ENCODE data around the gene FAM114A1. TPM values are rescaled to one million over a fixed set of nuclear protein-coding genes. Genes with fewer than 3 reads are reported as not detected.

The FAM114A1 gene
- total RNA-seq, 6 experiments from 2014 or later = 55.3 to 88.9 (median 69.4) TPM

GRCh38 chr4:38856524-38857337 is 10.9 kb upstream of the FAM114A1 start, which contains the start of gene TLR6:
Gene TLR6 (minus strand): TSS chr4:38856817. CDS start chr4:38829473, 27,344 bp downstream.
- WGBS (ENCODE audit: insufficient coverage, low coverage, low lambda C conversion rate, missing lambda C conversion rate) = 11% methylated on average over 8 of the region's 8 CpGs
- Histone ChIP-seq H3K9me3 (no peaks in the 10 kb centered on the region), H3K4me3 (peak within 1 kb of the TSS; percentile 0 to 35 (median 18)), H3K4me1 (peaks cover 0 to 4% (median 0%) of the 10 kb centered on the region in 4 donors), H3K27me3 (no peaks in the 10 kb centered on the region), H3K27ac (peak within 1 kb of the TSS; percentile 22 to 61 (median 42)), H3K36me3 (no peaks in the 10 kb centered on the region)
- DNase-seq (peak in 1 of 3 donors; percentile 64), ATAC-seq (peak; percentile 83 to 90 (median 86))
- intact Hi-C loops (cut with DNase I) = no loop called here
- TF ChIP-seq POLR2A (IDR thresholded peaks at IDR 0.05) = no peak
- TF ChIP-seq CTCF (IDR thresholded peaks at IDR 0.05) = peak; percentile 81 to 83 (median 82)

DNA sequence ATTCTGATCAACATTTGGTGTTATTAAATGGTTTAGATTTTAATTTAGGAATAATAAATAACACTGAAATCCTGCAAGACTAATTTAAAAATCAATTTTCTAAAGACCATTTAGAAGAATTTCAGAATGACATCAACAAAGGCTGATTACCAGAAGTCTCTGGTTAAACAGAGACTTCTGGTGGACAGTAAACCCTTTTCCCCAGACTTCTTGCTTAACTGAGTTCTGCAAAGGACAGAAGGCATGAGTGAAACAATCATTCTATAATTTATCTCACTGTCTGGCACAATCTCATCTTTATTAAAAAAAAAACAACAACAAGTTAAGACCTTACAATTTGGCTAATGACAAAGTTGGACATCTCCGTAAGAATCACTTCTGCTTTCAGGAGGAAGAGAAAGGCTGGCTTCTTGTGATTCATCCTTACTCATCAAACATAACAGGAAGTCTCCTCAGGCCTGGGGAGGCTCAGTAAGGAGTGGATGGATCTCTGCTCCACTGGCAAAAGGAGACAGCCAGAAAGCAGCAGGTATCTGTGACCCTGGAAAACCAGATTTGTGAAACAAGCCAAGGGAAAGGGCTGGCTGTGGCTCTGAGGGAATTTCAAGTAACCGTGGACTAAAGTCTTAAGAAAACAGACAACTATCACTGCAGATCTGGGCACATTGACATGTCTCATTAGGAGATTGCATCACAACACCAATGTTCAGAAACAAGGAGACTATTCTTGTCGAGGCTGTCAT is 10.1 kb upstream of the FAM114A1 start:
- intact Hi-C loops (cut with DNase I) = no loop called here
- Histone ChIP-seq H3K27me3 (no peaks in the 10 kb centered on the region), H3K4me3 (no peak overlapping the region), H3K9me3 (no peaks in the 10 kb centered on the region), H3K36me3 (no peaks in the 10 kb centered on the region), H3K4me1 (peaks cover 0 to 4% (median 0%) of the 10 kb centered on the region in 4 donors), H3K27ac (peak overlapping the region; percentile 22 to 61 (median 42))
- ATAC-seq (peak; percentile 57 to 79 (median 69)), DNase-seq (no peak)
- WGBS (ENCODE audit: insufficient coverage, low coverage, low lambda C conversion rate, missing lambda C conversion rate) = 26% methylated on average over 3 of the region's 3 CpGs
- TF ChIP-seq POLR2A (IDR thresholded peaks at IDR 0.05) = no peak
- no peak for TF ChIP-seq CTCF (IDR thresholded peaks at IDR 0.05)

DNA sequence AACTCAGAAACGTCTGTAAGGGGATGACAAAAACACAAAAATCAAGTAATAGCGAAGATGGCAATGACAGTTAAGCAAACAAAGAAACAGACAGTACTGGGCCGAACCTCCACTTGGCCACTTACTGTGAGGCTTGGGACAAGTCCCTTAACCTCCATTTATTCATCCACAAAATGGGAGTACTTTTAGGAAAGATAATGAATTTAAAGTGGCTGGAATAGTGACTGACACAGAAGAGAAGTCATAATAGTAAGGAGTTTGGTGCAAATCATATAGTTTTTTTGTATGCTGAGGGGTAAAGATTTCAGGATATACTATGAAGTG is 9.5 kb upstream of the FAM114A1 start:
- H3K36me3 ChIP-seq = no peaks in the 10 kb centered on the region
- no peak for TF ChIP-seq CTCF (IDR thresholded peaks at IDR 0.05)
- TF ChIP-seq POLR2A (IDR thresholded peaks at IDR 0.05) = no peak
- intact Hi-C loops (cut with DNase I) = no loop called here
- ATAC-seq (no peak), DNase-seq (no peak)
- 44% methylated on average over 3 of the region's 3 CpGs for WGBS (ENCODE audit: insufficient coverage, low coverage, low lambda C conversion rate, missing lambda C conversion rate)
- H3K9me3 ChIP-seq = no peaks in the 10 kb centered on the region
- H3K27me3 ChIP-seq = no peaks in the 10 kb centered on the region
- H3K4me3 ChIP-seq = no peak overlapping the region
- H3K4me1 ChIP-seq = peaks cover 0 to 4% (median 0%) of the 10 kb centered on the region in 4 donors
- peak overlapping the region; percentile 22 to 47 (median 42) for H3K27ac ChIP-seq

DNA sequence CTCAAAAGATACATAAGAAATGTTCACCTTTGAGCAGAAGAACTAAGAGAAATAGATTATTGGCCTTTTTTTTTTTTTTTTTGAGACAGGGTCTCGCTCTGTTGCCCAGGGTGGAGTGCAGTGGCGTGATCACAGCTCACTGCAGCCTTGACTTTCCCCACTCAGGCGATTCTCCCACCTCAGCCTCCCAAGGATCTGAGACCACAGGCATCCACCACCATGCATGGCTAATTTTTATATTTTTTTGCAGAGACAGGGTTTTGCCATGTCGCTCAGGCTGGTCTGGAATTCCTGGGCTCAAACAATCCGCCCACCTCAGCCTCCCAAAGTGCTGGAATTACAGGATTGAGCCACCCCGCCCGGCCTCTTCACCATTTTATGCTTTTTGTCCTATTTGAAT is 8.1 kb upstream of the FAM114A1 start:
- no peak overlapping the region for H3K27ac ChIP-seq
- no peaks in the 10 kb centered on the region for H3K27me3 ChIP-seq
- no peak for ATAC-seq
- peaks cover 0 to 4% (median 0%) of the 10 kb centered on the region in 4 donors for H3K4me1 ChIP-seq
- intact Hi-C loops (cut with DNase I) = no loop called here
- no peaks in the 10 kb centered on the region for H3K9me3 ChIP-seq
- TF ChIP-seq POLR2A (IDR thresholded peaks at IDR 0.05) (no peak), CTCF (IDR thresholded peaks at IDR 0.05) (no peak)
- no peak overlapping the region for H3K4me3 ChIP-seq
- no peak for DNase-seq
- 94% methylated on average over 7 of the region's 7 CpGs for WGBS (ENCODE audit: insufficient coverage, low coverage, low lambda C conversion rate, missing lambda C conversion rate)
- H3K36me3 ChIP-seq = no peaks in the 10 kb centered on the region

Data from right lobe of liver (tissue), 6 donors.